GM23338 (cell line): ENCODE data around the gene SF3B2. TPM values are rescaled to one million over a fixed set of nuclear protein-coding genes. Genes with fewer than 3 reads are reported as not detected.

Experiments
- ATAC-seq: fragments of 200-7000 bp; cut with Tn5 transposase; 3 replicates; pipeline ENCODE4 v1.9.1; 2020
- DNase-seq: peaks from one replicate; pipeline ENCODE4 v3.0.0-alpha.2; 2015; ENCODE audit warnings: low spot score
- H2AFZ ChIP-seq: fragments of 200-600 bp; sonication (generic); 2 replicates; pipeline ENCODE4 v1.8.0; 2016; ENCODE audit warnings: antibody characterized with exemption, mild to moderate bottlenecking, moderate library complexity
- H3F3A ChIP-seq: fragments of 200-600 bp; sonication (generic); replicated peaks from 2 replicates; pipeline ENCODE4 v1.8.0; 2017; ENCODE audit warnings: antibody characterized with exemption, mixed run types, low read depth
- H3K27ac ChIP-seq: fragments of 200-600 bp; sonication (generic); 2 replicates; pipeline ENCODE4 v1.6.1; 2016; ENCODE audit warnings: low read depth
- H3K27me3 ChIP-seq: fragments of 200-600 bp; sonication (generic); 2 replicates; pipeline ENCODE4 v1.8.0; 2016; ENCODE audit warnings: mild to moderate bottlenecking, mixed run types, moderate library complexity; ENCODE audit not compliant: insufficient read depth
- H3K36me3 ChIP-seq: fragments of 200-600 bp; sonication (generic); 2 replicates; pipeline ENCODE4 v1.8.0; 2016; ENCODE audit warnings: mild to moderate bottlenecking; ENCODE audit not compliant: insufficient read depth
- H3K4me1 ChIP-seq: fragments of 200-600 bp; sonication (generic); 2 replicates; pipeline ENCODE4 v1.8.0; 2016; ENCODE audit warnings: mild to moderate bottlenecking, moderate library complexity; ENCODE audit not compliant: insufficient read depth
- H3K4me2 ChIP-seq: fragments of 200-600 bp; sonication (generic); 2 replicates; pipeline ENCODE4 v1.7.1; 2017; ENCODE audit warnings: mixed run types
- H3K4me3 ChIP-seq: fragments of 200-600 bp; sonication (generic); 2 replicates; pipeline ENCODE4 v1.6.1; 2016; ENCODE audit warnings: mixed run types
- H3K79me2 ChIP-seq: fragments of 200-600 bp; sonication (generic); replicated peaks from 2 replicates; pipeline ENCODE4 v1.8.0; 2017; ENCODE audit warnings: mild to moderate bottlenecking; ENCODE audit not compliant: insufficient read depth
- H3K9me2 ChIP-seq: fragments of 200-600 bp; sonication (generic); 2 replicates; pipeline ENCODE4 v1.8.0; 2017; ENCODE audit not compliant: insufficient read depth
- H4K20me1 ChIP-seq: fragments of 200-600 bp; sonication (generic); replicated peaks from 2 replicates; pipeline ENCODE4 v1.8.0; 2017; ENCODE audit warnings: mild to moderate bottlenecking; ENCODE audit not compliant: insufficient read depth
- H3K27ac Mint-ChIP-seq: 2 replicates; pipeline ENCODE4 v1.8.0; 2020; ENCODE audit warnings: inconsistent platforms, mild to moderate bottlenecking, moderate library complexity, mixed read lengths
- H3K27me3 Mint-ChIP-seq: 3 replicates; pipeline ENCODE4 v1.8.0; 2022; ENCODE audit warnings: low read depth, mild to moderate bottlenecking, moderate library complexity, mixed read lengths, inconsistent platforms; ENCODE audit not compliant: insufficient read depth, poor library complexity
- H3K36me3 Mint-ChIP-seq: 3 replicates; pipeline ENCODE4 v1.8.0; 2021; ENCODE audit warnings: low read depth, mild to moderate bottlenecking, inconsistent platforms, moderate library complexity, mixed read lengths
- H3K4me1 Mint-ChIP-seq: 3 replicates; pipeline ENCODE4 v1.8.0; 2020; ENCODE audit warnings: mild to moderate bottlenecking, inconsistent platforms, mixed read lengths
- H3K4me3 Mint-ChIP-seq: 3 replicates; pipeline ENCODE4 v1.8.0; 2021; ENCODE audit warnings: moderate library complexity, mild to moderate bottlenecking, inconsistent platforms, mixed read lengths
- H3K9me3 Mint-ChIP-seq: 3 replicates; pipeline ENCODE4 v1.8.0; 2020; ENCODE audit warnings: moderate library complexity, mild to moderate bottlenecking, inconsistent platforms, mixed read lengths
- CREB1 ChIP-seq: fragments of 250-450 bp; sonication (Bioruptor Pico); IDR thresholded peaks from 2 replicates; pipeline ENCODE4 v1.5.0; 2020; ENCODE audit warnings: low read depth, mild to moderate bottlenecking, moderate library complexity
- CTCF ChIP-seq, 2 experiments: fragments of 200-600 bp in 1 of 2; sonication (generic) in 1 of 2; conservative IDR thresholded peaks; 2 replicates each; pipeline versions ENCODE4 v1.5.1 to v1.6.1; 2016 to 2017; ENCODE audit warnings: antibody characterized with exemption in 2 of 2, low read depth in 2 of 2, mild to moderate bottlenecking in 2 of 2, moderate library complexity in 1 of 2
- EZH2 ChIP-seq: fragments of 200-600 bp; sonication (generic); IDR thresholded peaks from one replicate; pipeline ENCODE4 v1.8.0; 2017; ENCODE audit warnings: antibody characterized with exemption, mild to moderate bottlenecking, low read depth; ENCODE audit not compliant: unreplicated experiment
- EZH2phosphoT487 ChIP-seq: fragments of 200-600 bp; sonication (generic); IDR thresholded peaks from one replicate; pipeline ENCODE4 v1.8.1; 2018; ENCODE audit warnings: antibody characterized with exemption; ENCODE audit not compliant: unreplicated experiment
- JUNB ChIP-seq: IDR thresholded peaks from one replicate; pipeline ENCODE4 v1.6.1; 2016; ENCODE audit warnings: antibody characterized with exemption; ENCODE audit not compliant: unreplicated experiment
- NANOG ChIP-seq: IDR thresholded peaks from 2 replicates; pipeline ENCODE4 v1.6.1; 2016; ENCODE audit warnings: antibody characterized with exemption, borderline replicate concordance
- POLR2AphosphoS5 ChIP-seq: IDR thresholded peaks from 2 replicates; pipeline ENCODE4 v1.6.1; 2016; ENCODE audit warnings: antibody characterized with exemption, low read depth
- STAT1 ChIP-seq: IDR thresholded peaks from one replicate; pipeline ENCODE4 v1.6.1; 2016; ENCODE audit warnings: antibody characterized with exemption; ENCODE audit not compliant: unreplicated experiment
- ZNF114 ChIP-seq: fragments of 250-450 bp; sonication (Bioruptor Pico); IDR thresholded peaks from 2 replicates; pipeline ENCODE4 v1.5.0; 2020; ENCODE audit warnings: mild to moderate bottlenecking, moderate library complexity
- ZNF331 ChIP-seq: fragments of 250-450 bp; sonication (Bioruptor Pico); IDR thresholded peaks from 2 replicates; pipeline ENCODE4 v1.5.0; 2020; ENCODE audit warnings: low read depth, mild to moderate bottlenecking, moderate library complexity
- polyA plus RNA-seq: library from polyadenylated mRNA; unstranded; fragments of >200 nt; fragmentation: Nextera tagmentation; extraction: Ambion mirVana; gene quantifications from 2 replicates; pipeline ENCODE4 v1.2.1, GENCODE V29; 2016
- total RNA-seq: library from RNA; depleted of rRNA; stranded (reverse); fragments of >200 nt; shearing (Covaris generic); gene quantifications from 2 replicates; pipeline ENCODE4 v1.2.3, GENCODE V29; 2014
- TF ChIP-seq, protein P1 (sequence below): IDR thresholded peaks from 2 replicates; pipeline ENCODE4 v1.6.1; 2016; ENCODE audit warnings: antibody characterized with exemption
- TF ChIP-seq, protein P2 (sequence below): IDR thresholded peaks from one replicate; pipeline ENCODE4 v1.6.1; 2018; ENCODE audit warnings: antibody characterized with exemption; ENCODE audit not compliant: unreplicated experiment
- TF ChIP-seq, protein P3 (sequence below): fragments of 250-450 bp; sonication (Bioruptor Pico); IDR thresholded peaks from 2 replicates; pipeline ENCODE4 v1.5.0; 2020; ENCODE audit warnings: mild to moderate bottlenecking, moderate library complexity

SF3B2 gene
- total and polyA plus RNA-seq, 2 experiments from 2014 or later: 173 to 180 TPM

- DNase-seq (no peak), ATAC-seq (no peak)
- Histone ChIP-seq H3K27me3 (no peaks in the 10 kb centered on the region), H3K4me2 (0 out of 2 replicates have a peak overlapping the region, but pooled peaks have one; percentile 10), H2AFZ (no peak overlapping the region), H4K20me1 (no peaks in the 10 kb centered on the region; the same call in 1 of the 2 replicates), H3K79me2 (peaks cover 3% of the 10 kb centered on the region; the same call in 1 of the 2 replicates), H3K4me1 (peaks cover 47% of the 10 kb centered on the region), H3K4me3 (no peak overlapping the region), H3K36me3 (no peaks in the 10 kb centered on the region), H3F3A (no peaks in the 10 kb centered on the region), H3K27ac (no peak overlapping the region), H3K9me2 (no peaks in the 10 kb centered on the region)
- Mint-ChIP-seq H3K27ac (no peak overlapping the region), H3K27me3 (peaks cover 12% of the 10 kb centered on the region), H3K36me3 (no peaks in the 10 kb centered on the region), H3K4me3 (no peak overlapping the region), H3K9me3 (no peaks in the 10 kb centered on the region), H3K4me1 (peaks cover 45% of the 10 kb centered on the region)
- TF ChIP-seq EZH2phosphoT487: no peak
- TF ChIP-seq, protein P1, sequence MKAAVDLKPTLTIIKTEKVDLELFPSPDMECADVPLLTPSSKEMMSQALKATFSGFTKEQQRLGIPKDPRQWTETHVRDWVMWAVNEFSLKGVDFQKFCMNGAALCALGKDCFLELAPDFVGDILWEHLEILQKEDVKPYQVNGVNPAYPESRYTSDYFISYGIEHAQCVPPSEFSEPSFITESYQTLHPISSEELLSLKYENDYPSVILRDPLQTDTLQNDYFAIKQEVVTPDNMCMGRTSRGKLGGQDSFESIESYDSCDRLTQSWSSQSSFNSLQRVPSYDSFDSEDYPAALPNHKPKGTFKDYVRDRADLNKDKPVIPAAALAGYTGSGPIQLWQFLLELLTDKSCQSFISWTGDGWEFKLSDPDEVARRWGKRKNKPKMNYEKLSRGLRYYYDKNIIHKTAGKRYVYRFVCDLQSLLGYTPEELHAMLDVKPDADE: no peak
- TF ChIP-seq STAT1: no peak
- TF ChIP-seq EZH2: no peak
- TF ChIP-seq, protein P2, sequence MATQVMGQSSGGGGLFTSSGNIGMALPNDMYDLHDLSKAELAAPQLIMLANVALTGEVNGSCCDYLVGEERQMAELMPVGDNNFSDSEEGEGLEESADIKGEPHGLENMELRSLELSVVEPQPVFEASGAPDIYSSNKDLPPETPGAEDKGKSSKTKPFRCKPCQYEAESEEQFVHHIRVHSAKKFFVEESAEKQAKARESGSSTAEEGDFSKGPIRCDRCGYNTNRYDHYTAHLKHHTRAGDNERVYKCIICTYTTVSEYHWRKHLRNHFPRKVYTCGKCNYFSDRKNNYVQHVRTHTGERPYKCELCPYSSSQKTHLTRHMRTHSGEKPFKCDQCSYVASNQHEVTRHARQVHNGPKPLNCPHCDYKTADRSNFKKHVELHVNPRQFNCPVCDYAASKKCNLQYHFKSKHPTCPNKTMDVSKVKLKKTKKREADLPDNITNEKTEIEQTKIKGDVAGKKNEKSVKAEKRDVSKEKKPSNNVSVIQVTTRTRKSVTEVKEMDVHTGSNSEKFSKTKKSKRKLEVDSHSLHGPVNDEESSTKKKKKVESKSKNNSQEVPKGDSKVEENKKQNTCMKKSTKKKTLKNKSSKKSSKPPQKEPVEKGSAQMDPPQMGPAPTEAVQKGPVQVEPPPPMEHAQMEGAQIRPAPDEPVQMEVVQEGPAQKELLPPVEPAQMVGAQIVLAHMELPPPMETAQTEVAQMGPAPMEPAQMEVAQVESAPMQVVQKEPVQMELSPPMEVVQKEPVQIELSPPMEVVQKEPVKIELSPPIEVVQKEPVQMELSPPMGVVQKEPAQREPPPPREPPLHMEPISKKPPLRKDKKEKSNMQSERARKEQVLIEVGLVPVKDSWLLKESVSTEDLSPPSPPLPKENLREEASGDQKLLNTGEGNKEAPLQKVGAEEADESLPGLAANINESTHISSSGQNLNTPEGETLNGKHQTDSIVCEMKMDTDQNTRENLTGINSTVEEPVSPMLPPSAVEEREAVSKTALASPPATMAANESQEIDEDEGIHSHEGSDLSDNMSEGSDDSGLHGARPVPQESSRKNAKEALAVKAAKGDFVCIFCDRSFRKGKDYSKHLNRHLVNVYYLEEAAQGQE: no peak
- no peak for TF ChIP-seq NANOG
- TF ChIP-seq CREB1: no peak
- TF ChIP-seq POLR2AphosphoS5: no peak
- TF ChIP-seq ZNF114 (CRISPR knock-in tag): no peak
- TF ChIP-seq JUNB: no peak
- TF ChIP-seq, protein P3, sequence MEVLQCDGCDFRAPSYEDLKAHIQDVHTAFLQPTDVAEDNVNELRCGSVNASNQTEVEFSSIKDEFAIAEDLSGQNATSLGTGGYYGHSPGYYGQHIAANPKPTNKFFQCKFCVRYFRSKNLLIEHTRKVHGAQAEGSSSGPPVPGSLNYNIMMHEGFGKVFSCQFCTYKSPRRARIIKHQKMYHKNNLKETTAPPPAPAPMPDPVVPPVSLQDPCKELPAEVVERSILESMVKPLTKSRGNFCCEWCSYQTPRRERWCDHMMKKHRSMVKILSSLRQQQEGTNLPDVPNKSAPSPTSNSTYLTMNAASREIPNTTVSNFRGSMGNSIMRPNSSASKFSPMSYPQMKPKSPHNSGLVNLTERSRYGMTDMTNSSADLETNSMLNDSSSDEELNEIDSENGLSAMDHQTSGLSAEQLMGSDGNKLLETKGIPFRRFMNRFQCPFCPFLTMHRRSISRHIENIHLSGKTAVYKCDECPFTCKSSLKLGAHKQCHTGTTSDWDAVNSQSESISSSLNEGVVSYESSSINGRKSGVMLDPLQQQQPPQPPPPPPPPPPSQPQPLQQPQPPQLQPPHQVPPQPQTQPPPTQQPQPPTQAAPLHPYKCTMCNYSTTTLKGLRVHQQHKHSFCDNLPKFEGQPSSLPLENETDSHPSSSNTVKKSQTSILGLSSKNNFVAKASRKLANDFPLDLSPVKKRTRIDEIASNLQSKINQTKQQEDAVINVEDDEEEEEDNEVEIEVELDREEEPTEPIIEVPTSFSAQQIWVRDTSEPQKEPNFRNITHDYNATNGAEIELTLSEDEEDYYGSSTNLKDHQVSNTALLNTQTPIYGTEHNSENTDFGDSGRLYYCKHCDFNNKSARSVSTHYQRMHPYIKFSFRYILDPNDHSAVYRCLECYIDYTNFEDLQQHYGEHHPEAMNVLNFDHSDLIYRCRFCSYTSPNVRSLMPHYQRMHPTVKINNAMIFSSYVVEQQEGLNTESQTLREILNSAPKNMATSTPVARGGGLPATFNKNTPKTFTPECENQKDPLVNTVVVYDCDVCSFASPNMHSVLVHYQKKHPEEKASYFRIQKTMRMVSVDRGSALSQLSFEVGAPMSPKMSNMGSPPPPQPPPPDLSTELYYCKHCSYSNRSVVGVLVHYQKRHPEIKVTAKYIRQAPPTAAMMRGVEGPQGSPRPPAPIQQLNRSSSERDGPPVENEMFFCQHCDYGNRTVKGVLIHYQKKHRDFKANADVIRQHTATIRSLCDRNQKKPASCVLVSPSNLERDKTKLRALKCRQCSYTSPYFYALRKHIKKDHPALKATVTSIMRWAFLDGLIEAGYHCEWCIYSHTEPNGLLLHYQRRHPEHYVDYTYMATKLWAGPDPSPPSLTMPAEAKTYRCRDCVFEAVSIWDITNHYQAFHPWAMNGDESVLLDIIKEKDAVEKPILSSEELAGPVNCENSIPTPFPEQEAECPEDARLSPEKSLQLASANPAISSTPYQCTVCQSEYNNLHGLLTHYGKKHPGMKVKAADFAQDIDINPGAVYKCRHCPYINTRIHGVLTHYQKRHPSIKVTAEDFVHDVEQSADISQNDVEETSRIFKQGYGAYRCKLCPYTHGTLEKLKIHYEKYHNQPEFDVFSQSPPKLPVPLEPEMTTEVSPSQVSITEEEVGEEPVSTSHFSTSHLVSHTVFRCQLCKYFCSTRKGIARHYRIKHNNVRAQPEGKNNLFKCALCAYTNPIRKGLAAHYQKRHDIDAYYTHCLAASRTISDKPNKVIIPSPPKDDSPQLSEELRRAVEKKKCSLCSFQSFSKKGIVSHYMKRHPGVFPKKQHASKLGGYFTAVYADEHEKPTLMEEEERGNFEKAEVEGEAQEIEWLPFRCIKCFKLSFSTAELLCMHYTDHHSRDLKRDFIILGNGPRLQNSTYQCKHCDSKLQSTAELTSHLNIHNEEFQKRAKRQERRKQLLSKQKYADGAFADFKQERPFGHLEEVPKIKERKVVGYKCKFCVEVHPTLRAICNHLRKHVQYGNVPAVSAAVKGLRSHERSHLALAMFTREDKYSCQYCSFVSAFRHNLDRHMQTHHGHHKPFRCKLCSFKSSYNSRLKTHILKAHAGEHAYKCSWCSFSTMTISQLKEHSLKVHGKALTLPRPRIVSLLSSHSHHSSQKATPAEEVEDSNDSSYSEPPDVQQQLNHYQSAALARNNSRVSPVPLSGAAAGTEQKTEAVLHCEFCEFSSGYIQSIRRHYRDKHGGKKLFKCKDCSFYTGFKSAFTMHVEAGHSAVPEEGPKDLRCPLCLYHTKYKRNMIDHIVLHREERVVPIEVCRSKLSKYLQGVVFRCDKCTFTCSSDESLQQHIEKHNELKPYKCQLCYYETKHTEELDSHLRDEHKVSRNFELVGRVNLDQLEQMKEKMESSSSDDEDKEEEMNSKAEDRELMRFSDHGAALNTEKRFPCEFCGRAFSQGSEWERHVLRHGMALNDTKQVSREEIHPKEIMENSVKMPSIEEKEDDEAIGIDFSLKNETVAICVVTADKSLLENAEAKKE (CRISPR knock-in tag): no peak
- no peak for TF ChIP-seq CTCF (conservative IDR thresholded peaks at IDR 0.05; ENCODE audit: low read depth in 2 of 2)
- TF ChIP-seq ZNF331 (CRISPR knock-in tag): no peak
Measured at GRCh38 chr11:66116576-66117361, 64.6 kb downstream of the SF3B2 start.
